Keratinocyte (primary cell): ENCODE measurements around the gene DNMBP.

Experiments
- EZH2 ChIP-seq: IDR thresholded peaks from one replicate; pipeline ENCODE4 v1.6.1; 2012; ENCODE audit warnings: inconsistent platforms, mild to moderate bottlenecking, low read length, moderate library complexity
- TF ChIP-seq, protein P1 (sequence below), 3 experiments: IDR thresholded peaks in 1 of 3; conservative IDR thresholded peaks in 1 of 3; optimal IDR thresholded peaks in 1 of 3; 2 replicates in 2 of 3; 3 replicates in 1 of 3; pipeline versions ENCODE3 to v1.5.1; 2011; ENCODE audit warnings: low read length in 3 of 3, mild to moderate bottlenecking in 3 of 3, moderate library complexity in 2 of 3, control low read depth in 1 of 3, inconsistent platforms in 1 of 3; ENCODE audit not compliant: insufficient read depth in 2 of 3; ENCODE audit errors: extremely low read depth in 1 of 3

DNA sequence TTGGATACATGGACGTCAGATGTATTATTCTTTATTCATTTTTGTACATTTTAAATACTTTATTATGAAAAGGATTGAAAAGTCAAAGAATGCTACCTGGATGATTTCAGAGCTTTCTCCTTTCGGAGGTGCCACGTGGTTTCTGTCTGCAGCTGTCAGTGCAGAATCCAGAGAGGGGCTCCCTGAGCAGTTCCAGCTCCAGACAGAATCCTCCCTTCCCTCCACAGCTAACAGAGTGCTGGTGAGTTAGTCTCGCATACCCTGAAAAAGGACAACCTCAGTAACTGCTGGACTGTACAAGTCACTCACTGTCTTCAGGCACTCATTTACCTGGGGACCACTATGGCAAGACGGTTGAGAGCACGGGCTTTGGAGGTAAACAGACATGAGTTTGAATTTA lies 10.9 kb downstream of the DNMBP start:
- TF ChIP-seq, protein P1, sequence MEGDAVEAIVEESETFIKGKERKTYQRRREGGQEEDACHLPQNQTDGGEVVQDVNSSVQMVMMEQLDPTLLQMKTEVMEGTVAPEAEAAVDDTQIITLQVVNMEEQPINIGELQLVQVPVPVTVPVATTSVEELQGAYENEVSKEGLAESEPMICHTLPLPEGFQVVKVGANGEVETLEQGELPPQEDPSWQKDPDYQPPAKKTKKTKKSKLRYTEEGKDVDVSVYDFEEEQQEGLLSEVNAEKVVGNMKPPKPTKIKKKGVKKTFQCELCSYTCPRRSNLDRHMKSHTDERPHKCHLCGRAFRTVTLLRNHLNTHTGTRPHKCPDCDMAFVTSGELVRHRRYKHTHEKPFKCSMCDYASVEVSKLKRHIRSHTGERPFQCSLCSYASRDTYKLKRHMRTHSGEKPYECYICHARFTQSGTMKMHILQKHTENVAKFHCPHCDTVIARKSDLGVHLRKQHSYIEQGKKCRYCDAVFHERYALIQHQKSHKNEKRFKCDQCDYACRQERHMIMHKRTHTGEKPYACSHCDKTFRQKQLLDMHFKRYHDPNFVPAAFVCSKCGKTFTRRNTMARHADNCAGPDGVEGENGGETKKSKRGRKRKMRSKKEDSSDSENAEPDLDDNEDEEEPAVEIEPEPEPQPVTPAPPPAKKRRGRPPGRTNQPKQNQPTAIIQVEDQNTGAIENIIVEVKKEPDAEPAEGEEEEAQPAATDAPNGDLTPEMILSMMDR (optimal IDR thresholded peaks at IDR 0.05 in 1 of 3, IDR thresholded peaks at IDR 0.05 in 1 of 3, conservative IDR thresholded peaks at IDR 0.05 in 1 of 3; ENCODE audit: extremely low read depth in 1 of 3, insufficient read depth in 2 of 3, low read length in 3 of 3) = no peak
- TF ChIP-seq EZH2 = no peak
